ENCODE results near the gene HAO2. TPM values are rescaled to one million over a fixed set of nuclear protein-coding genes. Genes with fewer than 3 reads are reported as not detected.
"Not testable (repeated sequence)": the region's sequence is repeated elsewhere in the genome, so short reads cannot be mapped to it uniquely, and the experiment has no call there.

The HAO2 gene
- total RNA-seq, result not detected in 2 replicates

GRCh38 chr1:119368554-119368953 lies at the start of gene HAO2:
Gene HAO2 (plus strand): TSS chr1:119368785. CDS start chr1:119381086, 12,301 bp downstream.
- no peak for DNase-seq (ENCODE audit: low read depth in 2 of 2)

- no peak for DNase-seq (ENCODE audit: low read depth in 2 of 2)
Measured at GRCh38 chr1:119320100-119320499, 48.5 kb upstream of the HAO2 start.

DNA sequence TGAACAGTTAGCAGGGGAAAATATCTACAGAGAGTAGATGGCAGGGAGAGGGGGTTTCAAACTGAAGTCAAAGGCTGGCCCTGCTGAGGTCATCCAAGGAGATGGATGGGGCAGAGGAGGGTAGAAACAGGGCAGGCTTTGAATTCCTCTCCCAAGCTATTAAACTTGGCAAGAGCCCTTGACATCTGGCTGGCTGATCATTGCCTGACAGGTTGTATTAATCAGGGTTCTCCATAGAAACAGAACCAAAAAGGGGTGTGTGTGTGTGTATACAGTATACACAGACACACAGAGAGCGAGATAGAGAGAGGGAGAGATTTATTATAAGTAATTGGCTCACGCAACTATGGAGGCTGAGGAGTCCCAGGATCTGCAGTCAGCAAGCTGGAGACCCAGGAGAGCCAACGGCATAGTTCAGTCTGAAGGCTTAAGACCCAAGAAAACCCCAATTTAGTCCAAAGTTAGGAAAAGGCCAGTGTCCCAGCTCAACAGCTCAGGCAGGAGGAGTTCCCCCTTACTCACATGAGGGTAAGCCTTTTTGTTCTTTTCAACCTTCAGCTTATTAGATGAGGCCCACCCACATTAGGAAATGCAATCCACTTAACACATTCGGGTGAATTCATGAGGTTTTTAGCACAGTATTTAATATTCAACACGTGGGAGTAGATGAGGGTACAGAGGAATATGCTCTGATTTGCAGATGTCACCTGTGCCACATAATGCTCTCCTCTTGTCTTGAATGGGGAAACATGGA lies 46.7 kb upstream of the HAO2 start:
- no peak for DNase-seq (ENCODE audit: low read depth in 2 of 2)

- DNase-seq (ENCODE audit: low read depth in 2 of 2), result no peak
Measured at GRCh38 chr1:119323216-119323982, 45.2 kb upstream of the HAO2 start.

DNA sequence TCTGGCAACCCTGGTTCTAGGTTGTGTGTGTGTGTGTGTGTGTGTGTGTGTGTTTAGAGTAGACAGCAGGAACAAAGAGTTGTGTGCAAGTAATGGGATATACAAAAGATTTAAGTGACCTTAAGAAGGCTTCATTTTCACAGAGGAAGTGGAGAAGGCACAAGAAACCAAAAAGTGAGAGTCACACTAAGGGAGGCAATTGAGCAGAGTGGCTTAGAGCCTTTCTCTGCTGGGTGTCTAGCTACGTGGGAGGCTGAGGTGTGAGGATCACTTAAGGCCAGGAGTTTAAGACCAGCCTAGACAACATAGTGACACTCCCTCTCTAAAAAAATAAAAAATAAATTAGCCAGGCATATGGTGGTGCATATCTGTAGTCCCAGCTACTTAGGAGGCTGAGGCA lies 44.4 kb upstream of the HAO2 start:
- no peak for DNase-seq (ENCODE audit: low read depth in 2 of 2)

- no peak for DNase-seq (ENCODE audit: low read depth in 2 of 2)
Measured at GRCh38 chr1:119326251-119326650, 42.3 kb upstream of the HAO2 start.

DNA sequence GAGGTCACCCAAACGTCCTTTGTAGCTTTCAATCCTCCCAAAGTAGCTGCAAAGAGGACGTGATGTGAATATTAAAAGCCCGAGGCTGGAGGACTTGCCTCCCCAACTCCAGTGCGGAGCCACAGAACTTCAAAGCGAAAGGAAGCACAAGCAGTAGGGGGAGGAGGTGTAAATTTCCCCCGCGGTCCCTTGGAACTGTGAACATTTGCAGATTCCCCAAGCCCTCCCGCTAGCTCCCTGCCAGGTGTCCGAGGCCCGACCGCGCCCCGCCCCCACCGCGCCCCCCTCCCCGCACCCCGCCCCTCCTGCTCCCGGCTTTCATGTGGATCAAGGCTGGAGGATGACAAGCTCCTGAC lies 41.5 kb upstream of the HAO2 start:
- peak in 1 of 2 donors; percentile 3 for DNase-seq (ENCODE audit: low read depth in 2 of 2)

- peak; percentile 15 to 43 for DNase-seq (ENCODE audit: low read depth in 2 of 2)
Measured at GRCh38 chr1:119327450-119328155, 41.0 kb upstream of the HAO2 start.

- no peak for DNase-seq (ENCODE audit: low read depth in 2 of 2)
Measured at GRCh38 chr1:119329541-119330461, 38.8 kb upstream of the HAO2 start.

DNA sequence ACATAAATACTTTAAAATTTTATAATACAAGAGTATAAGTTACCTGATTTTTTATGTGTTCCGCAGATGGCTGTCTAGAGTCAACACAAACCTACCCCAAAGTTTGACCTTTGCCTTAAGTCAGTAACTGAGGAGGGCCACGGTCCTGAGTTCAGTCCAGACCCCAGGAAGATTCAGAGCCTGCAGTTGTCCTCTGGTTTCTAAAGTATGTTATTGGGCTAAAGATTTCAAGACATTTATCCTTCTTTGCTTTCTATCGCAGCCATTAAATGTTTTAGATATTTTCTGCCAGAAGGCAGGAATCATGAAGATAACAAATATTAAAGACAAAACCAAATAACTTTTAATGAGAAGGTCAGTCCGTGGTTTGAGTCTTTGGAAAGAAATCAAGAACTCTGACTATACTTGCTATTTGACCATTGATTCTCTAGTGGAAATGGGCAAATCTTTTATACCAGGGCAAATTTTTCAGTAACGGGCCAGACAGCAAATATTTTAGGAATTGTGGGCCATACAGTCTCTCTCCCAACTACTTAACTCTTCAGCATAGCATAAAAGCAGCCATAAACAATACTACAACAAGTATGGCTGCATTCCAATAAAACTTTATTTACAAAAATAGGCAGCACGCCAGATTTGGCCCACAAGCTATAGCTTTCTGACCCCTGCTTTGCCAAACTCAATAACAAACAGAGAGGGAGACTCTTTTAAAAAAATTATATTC lies 38.0 kb upstream of the HAO2 start:
- no peak for DNase-seq (ENCODE audit: low read depth in 2 of 2)

GRCh38 chr1:119331190-119331515 lies 37.4 kb upstream of the HAO2 start:
- DNase-seq (ENCODE audit: low read depth in 2 of 2), result no peak

DNA sequence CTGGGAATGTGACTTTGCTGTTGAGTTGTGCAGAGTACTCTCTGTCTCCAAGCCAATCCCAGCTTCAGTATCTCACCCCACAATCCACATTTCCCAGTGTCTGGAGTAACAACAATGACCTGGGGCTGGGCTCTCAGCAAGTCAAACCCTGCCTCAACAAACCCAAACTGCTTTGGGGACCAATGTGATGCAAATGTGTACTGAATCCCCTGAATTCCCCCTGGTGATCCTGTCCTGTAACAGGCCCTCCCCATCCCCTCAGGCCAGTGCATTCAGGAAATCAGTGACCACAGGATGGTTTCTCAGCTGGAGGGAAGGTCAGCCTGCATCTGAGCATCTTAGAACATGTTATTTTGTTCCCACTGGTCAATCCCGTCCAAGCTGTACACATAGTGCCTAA lies 36.7 kb upstream of the HAO2 start:
- DNase-seq (ENCODE audit: low read depth in 2 of 2), result no peak

DNA sequence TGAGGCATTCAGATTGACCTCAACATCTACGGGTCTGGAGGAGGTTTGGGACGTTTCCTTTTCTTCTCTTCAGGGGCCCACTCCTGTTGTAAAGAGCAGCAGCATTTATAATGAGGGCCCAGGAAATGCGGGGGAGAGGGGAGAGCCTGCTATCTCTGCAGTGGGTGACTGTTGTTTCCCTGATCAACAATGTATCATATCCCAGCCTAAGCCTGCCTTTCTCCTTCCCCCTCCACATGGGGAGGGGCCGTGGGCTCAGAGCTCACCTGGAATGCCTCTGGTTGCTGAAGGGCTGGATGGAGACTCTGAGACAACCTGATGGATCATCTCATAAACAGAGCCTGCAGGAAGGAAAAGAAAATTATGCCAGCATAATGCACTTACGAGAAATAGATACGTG lies 36.0 kb upstream of the HAO2 start:
- DNase-seq (ENCODE audit: low read depth in 2 of 2), result no peak

DNA sequence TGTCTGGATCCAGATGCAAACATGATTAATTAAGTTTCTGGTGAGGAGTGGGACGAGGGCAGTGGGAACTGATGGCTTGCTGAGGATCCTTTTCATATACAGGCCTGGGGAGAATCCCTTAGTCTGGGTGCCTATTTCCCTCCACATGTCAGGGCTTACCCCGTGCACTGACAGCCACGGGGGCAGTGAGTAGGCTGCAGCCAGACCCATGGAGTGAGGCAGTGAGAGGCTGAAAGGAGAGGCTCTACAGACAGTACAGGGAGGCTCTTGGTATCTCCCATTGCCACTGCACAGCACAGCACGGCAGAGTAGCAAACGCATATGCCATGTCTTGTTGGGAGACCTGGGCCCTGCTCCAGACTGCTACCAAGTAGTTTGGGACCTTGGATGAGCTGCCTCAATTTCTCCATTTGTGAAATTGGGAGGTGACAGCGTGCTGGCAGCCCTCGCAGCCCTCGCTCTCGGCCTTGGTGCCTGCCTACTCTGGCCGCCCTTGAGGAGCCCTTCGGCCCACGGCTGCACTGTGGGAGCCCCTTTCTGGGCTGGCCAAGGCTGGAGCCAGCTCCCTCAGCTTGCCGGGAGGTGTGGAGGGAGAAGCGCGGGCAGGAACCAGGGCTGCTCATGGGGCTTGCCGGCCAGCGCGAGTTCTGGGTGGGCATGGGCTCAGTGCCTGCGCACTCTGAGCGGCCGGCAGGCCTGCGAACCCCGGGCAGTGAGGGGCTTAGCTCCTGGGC lies 35.3 kb upstream of the HAO2 start:
- no peak for DNase-seq (ENCODE audit: low read depth in 2 of 2)

DNA sequence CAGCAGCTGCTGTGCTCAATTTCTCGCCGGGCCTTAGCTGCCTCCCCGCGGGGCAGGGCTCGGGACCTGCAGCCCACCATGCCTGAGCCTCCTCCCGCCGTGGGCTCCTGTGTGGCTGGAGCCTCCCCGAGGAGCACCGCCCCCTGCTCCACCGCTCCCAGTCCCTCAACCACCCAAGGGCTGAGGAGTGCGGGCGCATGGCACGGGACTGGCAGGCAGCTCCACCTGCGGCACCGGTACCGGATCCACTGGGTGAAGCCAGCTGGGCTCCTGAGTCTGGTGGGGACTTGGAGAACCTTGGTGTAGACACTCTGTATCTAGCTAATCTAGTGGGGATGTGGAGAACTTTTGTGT lies 34.7 kb upstream of the HAO2 start:
- not testable (repeated sequence) for DNase-seq (ENCODE audit: low read depth in 2 of 2)

DNA sequence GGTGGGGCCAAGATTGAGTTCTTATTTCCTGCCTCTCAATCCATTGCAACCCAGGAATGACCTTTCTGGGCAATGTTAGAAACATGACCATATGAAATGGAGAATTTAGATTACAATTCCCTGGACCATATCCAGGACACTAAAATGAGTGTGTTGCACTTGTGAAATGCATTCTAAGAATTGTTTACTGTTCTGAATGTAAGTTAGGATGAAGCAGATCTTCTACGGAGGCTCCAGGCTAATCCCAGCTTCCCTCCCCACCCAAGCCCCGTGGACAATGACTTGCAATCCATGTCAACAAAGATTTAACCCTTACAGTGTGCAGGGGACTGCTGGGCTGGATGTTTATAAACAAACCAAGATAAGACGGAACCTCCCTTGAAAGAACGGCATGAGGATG lies 31.7 kb upstream of the HAO2 start:
- DNase-seq (ENCODE audit: low read depth in 2 of 2), result no peak

DNA sequence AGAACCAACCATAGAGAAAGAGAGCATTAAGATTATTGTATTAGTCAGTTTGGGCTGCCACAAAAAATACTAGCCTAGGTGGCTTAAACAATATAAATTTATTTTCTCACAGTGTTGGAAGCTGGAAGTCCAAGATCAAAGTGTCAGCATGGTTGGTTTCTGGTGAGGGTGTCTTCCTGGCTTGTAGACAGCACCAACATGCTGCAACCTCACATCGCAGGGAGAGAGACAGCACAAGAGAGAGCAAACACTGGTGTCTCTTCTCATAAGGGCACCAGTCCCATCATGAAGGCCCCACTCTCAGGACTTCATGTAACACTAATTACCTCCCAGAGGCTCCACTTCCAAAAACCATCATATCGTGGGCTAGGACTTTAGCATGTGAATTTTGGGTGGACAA lies 30.6 kb upstream of the HAO2 start:
- DNase-seq (ENCODE audit: low read depth in 2 of 2), result no peak

DNA sequence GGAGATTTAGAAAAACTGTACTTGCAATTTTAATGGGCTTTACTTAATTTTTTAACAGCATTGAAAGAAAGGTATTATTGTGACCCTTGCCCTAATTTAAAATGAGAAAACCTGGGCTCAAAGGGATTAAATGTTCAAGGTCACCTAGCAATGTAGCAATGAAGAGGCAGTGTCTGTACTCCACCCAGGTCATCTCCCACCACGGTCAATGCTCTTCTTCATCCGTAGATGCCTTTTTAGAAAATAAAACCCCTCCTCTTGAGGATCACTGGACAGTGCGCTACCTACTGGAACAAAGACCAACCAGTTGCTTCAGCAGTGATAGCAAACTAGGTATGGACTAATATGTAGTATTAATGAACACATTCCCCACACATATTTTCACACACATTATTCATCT lies 29.8 kb upstream of the HAO2 start:
- DNase-seq (ENCODE audit: low read depth in 2 of 2), result no peak

- no peak for DNase-seq (ENCODE audit: low read depth in 2 of 2)
Measured at GRCh38 chr1:119340861-119341261, 27.7 kb upstream of the HAO2 start.

DNA sequence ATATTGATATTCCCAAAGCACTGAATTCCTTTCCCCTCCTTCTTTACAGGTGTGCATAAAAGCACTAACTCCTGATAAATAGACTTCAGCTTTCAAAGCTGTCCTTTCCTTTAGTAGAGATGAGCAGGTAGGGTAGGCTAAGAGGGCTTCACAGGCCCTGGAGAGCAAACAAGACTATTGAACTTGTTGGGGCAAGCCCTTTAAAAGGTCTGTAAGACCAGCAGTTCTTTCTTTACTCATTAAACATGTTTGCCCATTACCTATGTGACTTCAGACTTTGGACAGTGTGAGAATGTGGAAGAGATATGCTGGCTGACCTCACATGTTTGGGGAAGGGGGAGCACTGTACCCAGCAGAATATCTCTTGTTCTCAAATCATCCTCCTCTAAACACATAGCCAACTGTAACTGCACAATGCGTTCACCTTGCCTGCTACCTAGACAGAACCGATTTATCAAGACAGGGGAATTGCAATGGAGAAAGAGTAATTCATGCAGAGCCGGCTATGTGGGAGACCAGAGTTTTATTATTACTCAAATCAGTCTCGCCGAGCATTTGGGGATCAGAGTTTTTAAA lies 27.1 kb upstream of the HAO2 start:
- DNase-seq (ENCODE audit: low read depth in 2 of 2), result no peak

Data from lung microvascular endothelial cell (primary cell).